ENCODE results near the gene FLRT2.

Gene FLRT2

GRCh38 chr14:85538636-85539035, 8.7 kb downstream of the FLRT2 start:
- in situ Hi-C loops (cut with HindIII; ENCODE audit: low pct_ligation_motif_present, low sequenced_read_pairs): no loop called here
- no peak overlapping the region for H3K4me3 ChIP-seq (ENCODE audit: low read depth, low read length)
- no peaks in the 10 kb centered on the region for H3K36me3 ChIP-seq (replicated peaks)
- H3K27ac ChIP-seq: no peak overlapping the region
- TF ChIP-seq CTCF (IDR thresholded peaks at IDR 0.05; ENCODE audit: low read depth, low read length, missing control alignments): no peak
- DNase-seq: no peak
- no peaks in the 10 kb centered on the region for H3K27me3 ChIP-seq (replicated peaks)

- no peak for TF ChIP-seq CTCF (IDR thresholded peaks at IDR 0.05; ENCODE audit: low read depth, low read length, missing control alignments)
- in situ Hi-C loops (cut with HindIII; ENCODE audit: low pct_ligation_motif_present, low sequenced_read_pairs): no loop called here
- H3K36me3 ChIP-seq (replicated peaks): peaks cover 1% of the 10 kb centered on the region
- DNase-seq: no peak
- no peaks in the 10 kb centered on the region for H3K27me3 ChIP-seq (replicated peaks)
- no peak overlapping the region for H3K27ac ChIP-seq
- no peak overlapping the region for H3K4me3 ChIP-seq (ENCODE audit: low read depth, low read length)
These were observed 9.6 kb downstream of the FLRT2 start for GRCh38 chr14:85539510-85539909.

- Histone ChIP-seq H3K36me3 (replicated peaks) (peaks cover 6% of the 10 kb centered on the region), H3K27me3 (replicated peaks) (no peaks in the 10 kb centered on the region), H3K27ac (no peak overlapping the region), H3K4me3 (ENCODE audit: low read depth, low read length) (no peak overlapping the region)
- in situ Hi-C loops (cut with HindIII; ENCODE audit: low pct_ligation_motif_present, low sequenced_read_pairs): no loop called here
- no peak for TF ChIP-seq CTCF (IDR thresholded peaks at IDR 0.05; ENCODE audit: low read depth, low read length, missing control alignments)
- no peak for DNase-seq
These were observed 12.7 kb downstream of the FLRT2 start for GRCh38 chr14:85542623-85543022.

- DNase-seq: no peak
- Histone ChIP-seq H3K27me3 (replicated peaks) (no peaks in the 10 kb centered on the region), H3K4me3 (ENCODE audit: low read depth, low read length) (no peak overlapping the region), H3K36me3 (replicated peaks) (peaks cover 6% of the 10 kb centered on the region), H3K27ac (no peak overlapping the region)
- TF ChIP-seq CTCF (IDR thresholded peaks at IDR 0.05; ENCODE audit: low read depth, low read length, missing control alignments): no peak
- in situ Hi-C loops (cut with HindIII; ENCODE audit: low pct_ligation_motif_present, low sequenced_read_pairs): no loop called here
These were observed 15.8 kb downstream of the FLRT2 start for GRCh38 chr14:85545738-85546137.

- DNase-seq: no peak
- in situ Hi-C loops (cut with HindIII; ENCODE audit: low pct_ligation_motif_present, low sequenced_read_pairs): no loop called here
- Histone ChIP-seq H3K4me3 (ENCODE audit: low read depth, low read length) (no peak overlapping the region), H3K27ac (no peak overlapping the region), H3K27me3 (replicated peaks) (no peaks in the 10 kb centered on the region), H3K36me3 (replicated peaks) (peaks cover 6% of the 10 kb centered on the region)
- no peak for TF ChIP-seq CTCF (IDR thresholded peaks at IDR 0.05; ENCODE audit: low read depth, low read length, missing control alignments)
These were observed 16.4 kb downstream of the FLRT2 start for GRCh38 chr14:85546390-85546789.

- Histone ChIP-seq H3K36me3 (replicated peaks) (peaks cover 3% of the 10 kb centered on the region), H3K4me3 (ENCODE audit: low read depth, low read length) (no peak overlapping the region), H3K27me3 (replicated peaks) (no peaks in the 10 kb centered on the region), H3K27ac (no peak overlapping the region)
- in situ Hi-C loops (cut with HindIII; ENCODE audit: low pct_ligation_motif_present, low sequenced_read_pairs): no loop called here
- TF ChIP-seq CTCF (IDR thresholded peaks at IDR 0.05; ENCODE audit: low read depth, low read length, missing control alignments): no peak
- no peak for DNase-seq
These were observed 19.8 kb downstream of the FLRT2 start for GRCh38 chr14:85549697-85550096.

Data from brain microvascular endothelial cell (primary cell).